ENCODE measurements around the gene BCL10.
A peak's percentile ranks its signal among the peaks of the same experiment; 100 is the strongest.

The BCL10 gene

DNA sequence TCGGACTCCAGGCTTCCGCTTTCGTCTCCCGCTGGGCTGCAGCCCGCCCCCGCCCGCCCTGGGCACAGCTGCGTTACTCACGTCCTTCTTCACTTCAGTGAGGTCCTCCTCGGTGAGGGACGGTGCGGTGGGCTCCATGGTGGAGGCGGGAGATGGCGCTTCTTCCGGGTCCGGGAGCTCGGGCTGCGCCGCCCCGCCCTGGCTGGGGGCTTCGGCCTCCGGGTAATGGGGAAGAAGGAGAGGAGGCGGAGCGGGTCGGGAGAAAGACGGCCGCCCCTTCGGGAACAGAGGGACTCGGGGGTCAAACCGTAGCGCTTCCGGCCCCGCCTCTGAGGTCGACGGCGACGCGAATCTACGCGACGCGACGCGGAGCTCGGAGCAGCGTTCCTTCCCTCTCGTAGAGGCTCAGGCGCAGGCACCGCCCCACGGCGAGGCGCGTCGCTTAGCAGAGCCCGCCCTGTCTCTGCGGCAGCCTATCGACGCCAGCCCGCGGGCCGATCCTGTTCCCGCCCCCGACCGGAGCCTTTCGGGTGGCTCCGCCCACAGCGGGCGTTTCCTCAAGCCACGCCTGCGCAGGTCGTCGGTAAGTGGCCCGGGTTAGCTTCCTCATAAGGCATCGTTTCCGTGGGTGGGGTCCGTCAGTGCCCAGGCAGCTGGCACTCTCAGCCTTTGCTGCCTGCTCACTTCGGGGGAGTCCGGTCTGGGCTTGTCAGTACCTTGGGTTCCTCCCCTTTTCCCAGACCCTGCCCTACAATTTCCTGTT is at the start of gene BCL10:
Gene BCL10 (minus strand): TSS at position 418 of the 763 bp plus-strand sequence. CDS start 280 bp downstream, at position 138.
- ChIA-PET CTCF (interaction anchor here (1.0 to 12.0 kb wide), 10 partner anchors 9 to 523 kb away, joined by 3 to 203 read pairs (median 5); partner anchors contain the start of gene C1orf52), POLR2A (interaction anchor here (0.6 to 1.7 kb wide), 6 partner anchors 9 to 1124 kb away, joined by 3 to 9 read pairs (median 5); partner anchors contain the start of gene C1orf52)
- TF ChIP-seq, protein P1, sequence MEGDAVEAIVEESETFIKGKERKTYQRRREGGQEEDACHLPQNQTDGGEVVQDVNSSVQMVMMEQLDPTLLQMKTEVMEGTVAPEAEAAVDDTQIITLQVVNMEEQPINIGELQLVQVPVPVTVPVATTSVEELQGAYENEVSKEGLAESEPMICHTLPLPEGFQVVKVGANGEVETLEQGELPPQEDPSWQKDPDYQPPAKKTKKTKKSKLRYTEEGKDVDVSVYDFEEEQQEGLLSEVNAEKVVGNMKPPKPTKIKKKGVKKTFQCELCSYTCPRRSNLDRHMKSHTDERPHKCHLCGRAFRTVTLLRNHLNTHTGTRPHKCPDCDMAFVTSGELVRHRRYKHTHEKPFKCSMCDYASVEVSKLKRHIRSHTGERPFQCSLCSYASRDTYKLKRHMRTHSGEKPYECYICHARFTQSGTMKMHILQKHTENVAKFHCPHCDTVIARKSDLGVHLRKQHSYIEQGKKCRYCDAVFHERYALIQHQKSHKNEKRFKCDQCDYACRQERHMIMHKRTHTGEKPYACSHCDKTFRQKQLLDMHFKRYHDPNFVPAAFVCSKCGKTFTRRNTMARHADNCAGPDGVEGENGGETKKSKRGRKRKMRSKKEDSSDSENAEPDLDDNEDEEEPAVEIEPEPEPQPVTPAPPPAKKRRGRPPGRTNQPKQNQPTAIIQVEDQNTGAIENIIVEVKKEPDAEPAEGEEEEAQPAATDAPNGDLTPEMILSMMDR (IDR thresholded peaks at IDR 0.05; ENCODE audit: control extremely low read depth, extremely low read depth, low read depth, missing control alignments), result no peak
- DNase-seq (ENCODE audit: extremely low spot score), result peak; percentile 98

DNA sequence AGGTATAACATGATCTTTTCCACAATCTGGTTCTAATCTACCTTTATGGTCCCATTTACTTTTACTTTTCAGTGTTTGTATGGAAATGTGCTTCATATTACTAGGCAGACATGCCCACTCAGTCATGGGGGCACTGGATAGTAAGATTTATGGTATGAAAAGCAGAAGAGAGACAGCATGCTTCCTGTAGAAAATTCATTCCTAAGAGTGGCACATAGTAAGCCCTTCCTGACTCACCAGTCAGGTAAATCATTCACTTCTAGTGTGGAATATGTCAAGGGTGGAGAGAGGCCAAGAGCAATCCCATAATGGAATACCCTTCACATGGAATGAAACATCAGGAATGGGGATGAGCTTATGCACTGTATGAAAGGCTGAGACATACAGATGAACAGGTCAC is 49.5 kb upstream of the BCL10 start:
- ChIA-PET CTCF (no interaction called here), POLR2A (no interaction called here)
- DNase-seq (ENCODE audit: extremely low spot score), result no peak
- TF ChIP-seq, protein P1 (IDR thresholded peaks at IDR 0.05; ENCODE audit: control extremely low read depth, extremely low read depth, low read depth, missing control alignments), result no peak

DNA sequence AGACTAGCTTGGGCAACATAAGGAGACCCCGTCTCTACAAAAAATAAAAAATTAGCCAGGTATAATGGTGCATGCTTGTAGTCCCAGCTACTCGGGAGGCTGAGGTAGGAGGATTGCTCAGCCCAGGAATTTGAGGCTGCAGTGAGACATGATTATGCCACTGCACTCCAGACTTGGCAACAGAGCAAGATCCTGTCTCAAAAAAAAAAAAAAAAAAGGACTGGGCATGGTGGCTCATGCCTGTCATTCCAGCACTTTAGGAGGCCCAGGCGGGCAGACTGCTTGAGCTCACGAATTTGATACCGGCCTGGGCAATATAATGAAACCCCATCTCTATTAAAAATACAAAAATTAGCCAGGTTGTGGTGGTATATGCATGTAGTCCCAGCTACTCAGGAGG is 47.3 kb upstream of the BCL10 start:
- DNase-seq (ENCODE audit: extremely low spot score), result no peak
- CTCF ChIA-PET, result interaction anchor here (1.4 to 2.1 kb wide), 2 partner anchors 8 to 15 kb away, joined by 5 read pairs; no protein-coding TSS in a partner anchor
- TF ChIP-seq, protein P1 (IDR thresholded peaks at IDR 0.05; ENCODE audit: control extremely low read depth, extremely low read depth, low read depth, missing control alignments), result no peak
- POLR2A ChIA-PET, result no interaction called here

DNA sequence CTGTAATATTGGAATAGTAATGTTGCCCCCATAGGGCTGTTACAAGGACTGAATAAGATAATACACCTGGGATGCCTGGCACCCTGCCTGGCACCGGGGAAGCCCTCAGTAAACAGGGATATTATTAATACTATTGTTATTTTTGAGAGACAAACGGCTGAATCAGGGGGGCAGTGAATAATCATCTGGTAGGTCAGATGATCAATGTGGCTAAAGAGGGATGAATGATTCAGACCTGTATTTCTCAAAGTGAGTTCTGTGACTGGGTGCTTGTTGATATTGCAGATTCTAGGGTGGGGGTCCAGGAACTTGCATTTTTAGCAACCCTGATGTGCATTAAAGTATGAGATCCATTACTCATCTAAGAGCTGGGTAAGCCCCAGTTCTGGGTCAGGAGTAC is 46.2 kb upstream of the BCL10 start:
- TF ChIP-seq, protein P1 (IDR thresholded peaks at IDR 0.05; ENCODE audit: control extremely low read depth, extremely low read depth, low read depth, missing control alignments), result no peak
- no peak for DNase-seq (ENCODE audit: extremely low spot score)
- POLR2A ChIA-PET, result no interaction called here
- CTCF ChIA-PET, result interaction anchor here (1.4 kb wide), 1 partner anchor 14 kb away, joined by 5 read pairs; no protein-coding TSS in a partner anchor

DNA sequence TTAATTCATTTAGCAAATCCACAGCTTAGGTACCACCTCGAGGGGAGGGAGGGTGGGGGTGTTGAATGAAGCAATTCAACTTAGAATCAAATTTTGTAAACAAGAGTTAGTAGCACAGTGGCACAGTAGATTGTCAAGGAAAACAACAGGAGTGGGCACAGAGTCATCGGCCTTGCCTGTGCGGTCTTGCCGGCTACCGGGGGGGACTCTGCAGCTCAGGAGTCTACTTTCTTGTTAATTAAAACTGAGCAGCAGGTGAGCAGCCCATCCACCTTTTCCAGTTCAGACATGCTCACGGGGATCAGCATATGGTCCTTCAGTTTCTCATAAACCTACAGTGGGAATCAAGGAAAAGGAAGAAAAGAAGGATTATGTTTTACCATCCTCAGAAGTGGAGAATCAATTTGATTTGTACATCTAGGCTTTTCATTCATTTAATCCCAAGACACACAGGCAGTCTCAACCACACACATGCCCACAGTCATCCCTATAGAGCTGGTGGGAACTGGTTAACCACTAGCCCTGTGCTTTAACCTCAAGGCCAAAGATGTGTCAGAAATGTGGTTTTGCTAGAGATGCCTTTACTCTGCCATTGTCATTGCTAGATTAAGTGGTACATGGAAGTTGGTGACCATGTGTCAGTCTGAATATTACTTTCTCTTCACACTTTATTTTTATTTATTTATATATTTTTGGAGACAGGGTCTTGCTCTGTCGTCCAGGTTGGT is 45.0 kb upstream of the BCL10 start:
- ChIA-PET CTCF (no interaction called here), POLR2A (no interaction called here)
- TF ChIP-seq, protein P1 (IDR thresholded peaks at IDR 0.05; ENCODE audit: control extremely low read depth, extremely low read depth, low read depth, missing control alignments), result no peak
- DNase-seq (ENCODE audit: extremely low spot score), result no peak

DNA sequence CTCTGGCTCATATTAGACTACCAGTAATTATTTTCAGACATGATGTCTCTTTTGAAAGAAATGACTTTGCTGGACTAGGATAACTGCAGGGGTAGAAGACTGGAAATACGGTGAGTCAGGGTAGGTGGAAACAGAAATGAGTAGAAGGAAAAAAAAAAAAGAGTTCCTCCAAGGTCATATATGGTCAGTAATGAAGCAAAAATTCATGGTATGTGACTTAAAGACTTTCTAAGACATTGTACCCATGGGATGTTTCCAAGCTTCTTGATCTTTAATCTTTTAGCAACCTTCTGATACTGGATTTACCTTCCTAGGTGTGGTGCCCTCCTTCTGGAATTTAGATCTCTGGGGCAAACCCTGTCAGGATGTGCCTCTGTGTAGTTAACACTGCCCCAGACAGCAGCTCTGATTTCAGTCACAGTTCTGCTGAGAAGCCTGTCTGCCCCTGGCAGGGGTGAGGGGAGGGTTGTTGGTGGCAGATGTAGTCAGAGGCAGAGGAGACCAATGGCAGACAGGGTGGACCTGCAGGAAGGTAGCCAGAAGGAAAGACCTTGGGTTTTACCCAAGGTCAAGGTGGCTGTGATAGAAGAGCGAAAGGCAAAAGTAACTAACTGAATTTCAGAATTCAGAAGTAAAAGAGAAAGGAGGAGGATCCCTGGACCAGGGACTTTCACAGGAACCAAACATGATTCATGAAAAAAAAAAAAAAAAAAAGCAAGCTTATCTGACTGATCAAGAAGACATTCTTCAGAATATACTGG is 44.1 kb upstream of the BCL10 start:
- ChIA-PET POLR2A (no interaction called here), CTCF (no interaction called here)
- TF ChIP-seq, protein P1 (IDR thresholded peaks at IDR 0.05; ENCODE audit: control extremely low read depth, extremely low read depth, low read depth, missing control alignments), result no peak
- no peak for DNase-seq (ENCODE audit: extremely low spot score)
